ENCODE results near the gene TMEM51. TPM values are rescaled to one million over a fixed set of nuclear protein-coding genes. Genes with fewer than 3 reads are reported as not detected.

The TMEM51 gene
- total and polyA plus RNA-seq, 2 donors (not counting 1 experiment from before 2014, with no cell fraction given): 0.06 to 0.30 TPM

DNA sequence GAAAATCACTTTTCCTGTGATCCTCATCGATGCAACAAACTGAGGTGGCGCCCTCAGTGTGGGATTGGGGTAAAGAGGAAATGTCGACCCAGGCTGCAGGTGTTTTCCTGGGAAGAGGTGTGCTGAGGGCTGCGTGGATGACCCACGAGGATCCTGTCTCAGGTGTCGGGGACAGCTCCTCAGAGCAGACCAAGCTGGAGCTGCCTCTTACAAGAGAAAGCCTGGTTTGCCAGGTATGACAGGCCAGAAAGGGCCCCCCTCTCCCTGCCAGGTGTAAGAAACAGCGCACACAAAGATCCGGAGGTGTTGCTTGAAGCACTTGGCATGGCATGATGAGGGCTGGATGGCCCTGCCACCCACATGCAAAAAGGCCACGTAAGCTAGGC, 106.1 kb downstream of the TMEM51 start:
- ChIA-PET POLR2A (no interaction called here), CTCF (no interaction called here)
- ATAC-seq (ENCODE audit: low read depth) (no peak), DNase-seq (no peak)
- Histone ChIP-seq H4K20me1 (ENCODE audit: control insufficient read depth, insufficient read depth, low read length, poor library complexity, severe bottlenecking) (no peaks in the 10 kb centered on the region), H3K9me3 (ENCODE audit: control extremely low read depth in 1 of 3, control insufficient read depth in 2 of 3, insufficient read depth in 1 of 3, low read length in 2 of 3) (no peaks in the 10 kb centered on the region), H3K79me2 (ENCODE audit: control insufficient read depth, insufficient read depth, low read length) (no peaks in the 10 kb centered on the region), H3K4me2 (replicated peaks; ENCODE audit: low read depth, low read length, poor library complexity, severe bottlenecking) (no peak overlapping the region), H2AFZ (ENCODE audit: insufficient read depth, low read depth, low read length, poor library complexity, severe bottlenecking) (no peak overlapping the region), H3K9ac (ENCODE audit: low read length) (no peak overlapping the region), H3K4me3 (ENCODE audit: control extremely low read depth in 1 of 5, extremely low read depth in 1 of 5, insufficient read depth in 1 of 5, low read depth in 2 of 5, low read length in 4 of 5) (no peak overlapping the region), H3K27me3 (replicated peaks in 1 of 4; ENCODE audit: control extremely low read depth in 1 of 4, control insufficient read depth in 3 of 4, insufficient read depth in 4 of 4, low read length in 3 of 4) (peaks cover 0 to 4% (median 2%) of the 10 kb centered on the region in 4 experiments), H3K36me3 (replicated peaks in 1 of 2; ENCODE audit: control extremely low read depth in 1 of 2, control insufficient read depth in 1 of 2, extremely low read depth in 1 of 2, insufficient read depth in 2 of 2, low read length in 1 of 2) (no peaks in the 10 kb centered on the region), H3K4me1 (ENCODE audit: control insufficient read depth in 2 of 2, insufficient read depth in 2 of 2, low read length in 2 of 2) (peaks cover 9 to 10% of the 10 kb centered on the region in 2 donors), H3K27ac (ENCODE audit: low read length in 2 of 2) (no peak overlapping the region)
- Mint-ChIP-seq H3K27ac (no peak overlapping the region), H3K9me3 (ENCODE audit: insufficient read depth) (no peaks in the 10 kb centered on the region), H3K4me3 (no peak overlapping the region), H3K27me3 (peaks cover 34% of the 10 kb centered on the region), H3K4me1 (peaks cover 17% of the 10 kb centered on the region)
- no peak for TF ChIP-seq EZH2 (IDR thresholded peaks at IDR 0.05; ENCODE audit: borderline replicate concordance, insufficient read depth, low read depth, low read length, poor library complexity, severe bottlenecking)
- TF ChIP-seq, protein P1, sequence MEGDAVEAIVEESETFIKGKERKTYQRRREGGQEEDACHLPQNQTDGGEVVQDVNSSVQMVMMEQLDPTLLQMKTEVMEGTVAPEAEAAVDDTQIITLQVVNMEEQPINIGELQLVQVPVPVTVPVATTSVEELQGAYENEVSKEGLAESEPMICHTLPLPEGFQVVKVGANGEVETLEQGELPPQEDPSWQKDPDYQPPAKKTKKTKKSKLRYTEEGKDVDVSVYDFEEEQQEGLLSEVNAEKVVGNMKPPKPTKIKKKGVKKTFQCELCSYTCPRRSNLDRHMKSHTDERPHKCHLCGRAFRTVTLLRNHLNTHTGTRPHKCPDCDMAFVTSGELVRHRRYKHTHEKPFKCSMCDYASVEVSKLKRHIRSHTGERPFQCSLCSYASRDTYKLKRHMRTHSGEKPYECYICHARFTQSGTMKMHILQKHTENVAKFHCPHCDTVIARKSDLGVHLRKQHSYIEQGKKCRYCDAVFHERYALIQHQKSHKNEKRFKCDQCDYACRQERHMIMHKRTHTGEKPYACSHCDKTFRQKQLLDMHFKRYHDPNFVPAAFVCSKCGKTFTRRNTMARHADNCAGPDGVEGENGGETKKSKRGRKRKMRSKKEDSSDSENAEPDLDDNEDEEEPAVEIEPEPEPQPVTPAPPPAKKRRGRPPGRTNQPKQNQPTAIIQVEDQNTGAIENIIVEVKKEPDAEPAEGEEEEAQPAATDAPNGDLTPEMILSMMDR (IDR thresholded peaks at IDR 0.05): no peak
- intact Hi-C loops (cut with micrococcal nuclease): no loop called here
- WGBS (ENCODE audit: insufficient coverage): 92% methylated on average over 8 of the region's 9 CpGs

DNA sequence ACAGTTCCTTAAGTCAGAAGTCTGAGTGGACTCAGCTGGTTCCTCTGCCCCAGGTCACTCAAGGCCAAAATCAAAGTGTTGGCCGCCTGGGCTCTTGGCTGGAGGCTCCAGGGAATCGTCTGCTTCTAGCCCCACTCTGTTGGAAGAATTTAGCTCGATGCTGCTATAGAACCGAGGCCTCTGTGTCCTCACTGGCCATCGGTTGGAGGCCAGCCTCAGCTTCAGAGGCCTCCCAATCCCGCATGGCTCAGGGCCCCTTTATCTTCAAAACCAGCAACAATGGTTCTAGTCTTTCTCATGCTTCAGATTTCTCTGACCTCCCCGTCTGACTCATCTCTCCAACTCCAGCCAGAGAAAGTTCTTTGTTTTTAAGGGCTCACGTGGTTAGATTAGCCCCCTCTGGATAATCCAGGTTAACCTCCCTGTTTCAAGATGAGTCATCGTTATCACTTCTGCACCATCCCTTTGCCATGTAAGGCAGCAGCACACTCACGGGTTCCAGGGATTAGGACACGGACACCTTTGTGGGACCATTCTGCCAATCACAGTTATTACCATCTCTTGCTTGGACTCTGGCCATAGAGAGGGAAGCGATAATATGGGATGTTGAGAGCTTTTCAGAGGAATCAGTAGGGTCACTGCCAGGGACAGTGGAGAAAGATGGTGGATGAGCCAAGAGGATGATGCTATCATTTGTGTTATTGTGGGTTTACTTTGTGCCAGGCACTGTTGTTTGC, 107.0 kb downstream of the TMEM51 start:
- Histone ChIP-seq H3K27ac (ENCODE audit: low read length in 2 of 2) (no peak overlapping the region), H4K20me1 (ENCODE audit: control insufficient read depth, insufficient read depth, low read length, poor library complexity, severe bottlenecking) (no peaks in the 10 kb centered on the region), H3K79me2 (ENCODE audit: control insufficient read depth, insufficient read depth, low read length) (no peaks in the 10 kb centered on the region), H2AFZ (ENCODE audit: insufficient read depth, low read depth, low read length, poor library complexity, severe bottlenecking) (no peak overlapping the region), H3K36me3 (replicated peaks in 1 of 2; ENCODE audit: control extremely low read depth in 1 of 2, control insufficient read depth in 1 of 2, extremely low read depth in 1 of 2, insufficient read depth in 2 of 2, low read length in 1 of 2) (no peaks in the 10 kb centered on the region), H3K4me3 (ENCODE audit: control extremely low read depth in 1 of 5, extremely low read depth in 1 of 5, insufficient read depth in 1 of 5, low read depth in 2 of 5, low read length in 4 of 5) (no peak overlapping the region), H3K9me3 (ENCODE audit: control extremely low read depth in 1 of 3, control insufficient read depth in 2 of 3, insufficient read depth in 1 of 3, low read length in 2 of 3) (peaks cover 0 to 6% (median 0%) of the 10 kb centered on the region in 3 donors), H3K4me1 (ENCODE audit: control insufficient read depth in 2 of 2, insufficient read depth in 2 of 2, low read length in 2 of 2) (peaks cover 9 to 10% of the 10 kb centered on the region in 2 donors), H3K4me2 (replicated peaks; ENCODE audit: low read depth, low read length, poor library complexity, severe bottlenecking) (no peak overlapping the region), H3K9ac (ENCODE audit: low read length) (no peak overlapping the region), H3K27me3 (replicated peaks in 1 of 4; ENCODE audit: control extremely low read depth in 1 of 4, control insufficient read depth in 3 of 4, insufficient read depth in 4 of 4, low read length in 3 of 4) (peaks cover 0 to 9% (median 2%) of the 10 kb centered on the region in 4 experiments)
- Mint-ChIP-seq H3K4me1 (peaks cover 17% of the 10 kb centered on the region), H3K4me3 (peak overlapping the region; percentile 3), H3K27me3 (peaks cover 43% of the 10 kb centered on the region), H3K9me3 (ENCODE audit: insufficient read depth) (no peaks in the 10 kb centered on the region), H3K27ac (no peak overlapping the region)
- DNase-seq (no peak), ATAC-seq (ENCODE audit: low read depth) (no peak)
- TF ChIP-seq, protein P1 (IDR thresholded peaks at IDR 0.05): no peak
- TF ChIP-seq EZH2 (IDR thresholded peaks at IDR 0.05; ENCODE audit: borderline replicate concordance, insufficient read depth, low read depth, low read length, poor library complexity, severe bottlenecking): no peak
- CTCF ChIA-PET: no interaction called here
- WGBS (ENCODE audit: insufficient coverage): 84% methylated on average over 11 of the region's 12 CpGs
- POLR2A ChIA-PET: no interaction called here
- intact Hi-C loops (cut with micrococcal nuclease): no loop called here
